Transverse colon (tissue), 4 donors: ENCODE measurements around the gene CDKAL1.

Experiments
- EP300 ChIP-seq: sonication (generic); formaldehyde crosslinking; IDR thresholded peaks from one replicate; pipeline ENCODE4 v1.6.1; 2017; ENCODE audit warnings: antibody characterized with exemption, low read depth
- POLR2A ChIP-seq: fragments of 450-650 bp; IDR thresholded peaks from one replicate; pipeline ENCODE4 v1.6.1; 2016; ENCODE audit warnings: antibody characterized with exemption, mild to moderate bottlenecking, moderate library complexity
- POLR2AphosphoS5 ChIP-seq, 3 donors: sonication (generic); formaldehyde crosslinking; IDR thresholded peaks; one replicate each; pipeline ENCODE4 v1.6.1; 2016; ENCODE audit warnings: antibody characterized with exemption in 3 of 3
- TF ChIP-seq, protein P1 (sequence below), 5 experiments: fragments of 200-600 bp in 3 of 5; fragments of 450-650 bp in 2 of 5; sonication (generic) in 3 of 5; IDR thresholded peaks; 1 replicate in 2 of 5; 2 replicates in 3 of 5; pipeline ENCODE4 v1.5.1; 2016 to 2017; ENCODE audit warnings: antibody characterized with exemption in 5 of 5, inconsistent platforms in 3 of 5, mild to moderate bottlenecking in 2 of 5, moderate library complexity in 1 of 5

DNA sequence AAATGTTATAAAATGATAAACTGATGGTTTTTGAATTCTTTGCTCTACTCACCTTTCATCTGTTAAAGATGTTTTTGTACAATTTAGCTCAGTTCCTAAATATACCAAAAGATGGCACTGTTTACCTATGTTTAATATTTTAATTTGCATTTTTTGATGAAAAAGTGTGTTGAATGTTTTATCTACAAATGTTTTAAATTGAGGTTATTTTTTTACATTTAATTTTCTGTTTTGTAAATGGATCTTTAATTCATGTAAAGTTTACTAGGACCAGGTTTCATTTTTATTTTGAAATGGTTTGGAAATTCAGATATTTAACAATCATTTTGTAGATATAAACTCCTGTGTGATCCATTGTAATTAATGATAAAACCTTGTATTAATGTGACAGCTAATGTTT lies 30.0 kb downstream of the CDKAL1 start:
- TF ChIP-seq, protein P1, sequence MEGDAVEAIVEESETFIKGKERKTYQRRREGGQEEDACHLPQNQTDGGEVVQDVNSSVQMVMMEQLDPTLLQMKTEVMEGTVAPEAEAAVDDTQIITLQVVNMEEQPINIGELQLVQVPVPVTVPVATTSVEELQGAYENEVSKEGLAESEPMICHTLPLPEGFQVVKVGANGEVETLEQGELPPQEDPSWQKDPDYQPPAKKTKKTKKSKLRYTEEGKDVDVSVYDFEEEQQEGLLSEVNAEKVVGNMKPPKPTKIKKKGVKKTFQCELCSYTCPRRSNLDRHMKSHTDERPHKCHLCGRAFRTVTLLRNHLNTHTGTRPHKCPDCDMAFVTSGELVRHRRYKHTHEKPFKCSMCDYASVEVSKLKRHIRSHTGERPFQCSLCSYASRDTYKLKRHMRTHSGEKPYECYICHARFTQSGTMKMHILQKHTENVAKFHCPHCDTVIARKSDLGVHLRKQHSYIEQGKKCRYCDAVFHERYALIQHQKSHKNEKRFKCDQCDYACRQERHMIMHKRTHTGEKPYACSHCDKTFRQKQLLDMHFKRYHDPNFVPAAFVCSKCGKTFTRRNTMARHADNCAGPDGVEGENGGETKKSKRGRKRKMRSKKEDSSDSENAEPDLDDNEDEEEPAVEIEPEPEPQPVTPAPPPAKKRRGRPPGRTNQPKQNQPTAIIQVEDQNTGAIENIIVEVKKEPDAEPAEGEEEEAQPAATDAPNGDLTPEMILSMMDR (IDR thresholded peaks at IDR 0.05) = peak; percentile 50 to 70 (median 68)
- TF ChIP-seq POLR2AphosphoS5 (IDR thresholded peaks at IDR 0.05) (no peak), EP300 (no peak), POLR2A (no peak)
